GM19395 (cell line): Measurements from ENCODE around the gene RHBDL1.

Source experiments
- ATAC-seq: cut with Tn5 transposase; IDR thresholded peaks from one replicate; pipeline ENCODE4 v1.9.1; 2021; ENCODE audit warnings: mild to moderate bottlenecking, moderate library complexity; ENCODE audit not compliant: unreplicated experiment

RHBDL1 gene

DNA sequence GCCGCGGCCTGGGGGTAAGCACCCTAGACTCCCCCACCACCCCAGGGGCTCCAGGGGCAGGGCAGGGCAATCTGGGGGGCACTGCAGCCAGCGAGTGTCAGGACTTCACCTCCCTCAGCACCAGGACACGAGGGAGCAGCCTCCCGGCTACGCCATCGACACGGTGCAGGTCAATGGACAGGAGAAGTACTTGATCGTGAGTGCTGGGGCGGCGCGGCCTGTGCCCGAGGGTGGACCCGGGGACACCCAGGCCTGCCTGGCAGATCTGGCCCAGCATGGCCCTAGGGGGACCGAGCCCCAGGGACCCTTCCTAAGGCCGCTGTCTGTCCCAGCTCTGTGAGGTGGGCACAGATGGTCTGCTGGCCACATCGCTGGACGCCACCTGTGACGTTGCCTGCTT is 3.1 kb upstream of the RHBDL1 start:
- ATAC-seq, result no peak

DNA sequence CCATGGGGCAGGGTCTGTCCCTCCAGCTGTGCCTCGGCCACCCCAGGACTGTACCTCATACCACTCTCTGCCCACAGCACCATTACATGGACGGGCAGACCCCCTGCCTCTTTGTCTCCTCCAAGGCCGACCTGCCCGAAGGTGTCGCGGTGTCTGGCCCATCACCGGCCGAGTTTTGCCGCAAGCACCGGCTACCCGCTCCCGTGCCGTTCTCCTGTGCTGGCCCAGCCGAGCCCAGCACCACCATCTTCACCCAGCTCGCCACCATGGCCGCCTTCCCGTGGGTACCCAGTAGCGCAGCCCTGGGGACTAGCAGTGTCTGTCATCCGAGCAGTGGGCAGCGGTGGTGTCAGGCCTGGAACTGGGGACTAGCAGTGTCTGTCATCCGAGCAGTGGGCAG is 2.6 kb upstream of the RHBDL1 start:
- no peak for ATAC-seq

DNA sequence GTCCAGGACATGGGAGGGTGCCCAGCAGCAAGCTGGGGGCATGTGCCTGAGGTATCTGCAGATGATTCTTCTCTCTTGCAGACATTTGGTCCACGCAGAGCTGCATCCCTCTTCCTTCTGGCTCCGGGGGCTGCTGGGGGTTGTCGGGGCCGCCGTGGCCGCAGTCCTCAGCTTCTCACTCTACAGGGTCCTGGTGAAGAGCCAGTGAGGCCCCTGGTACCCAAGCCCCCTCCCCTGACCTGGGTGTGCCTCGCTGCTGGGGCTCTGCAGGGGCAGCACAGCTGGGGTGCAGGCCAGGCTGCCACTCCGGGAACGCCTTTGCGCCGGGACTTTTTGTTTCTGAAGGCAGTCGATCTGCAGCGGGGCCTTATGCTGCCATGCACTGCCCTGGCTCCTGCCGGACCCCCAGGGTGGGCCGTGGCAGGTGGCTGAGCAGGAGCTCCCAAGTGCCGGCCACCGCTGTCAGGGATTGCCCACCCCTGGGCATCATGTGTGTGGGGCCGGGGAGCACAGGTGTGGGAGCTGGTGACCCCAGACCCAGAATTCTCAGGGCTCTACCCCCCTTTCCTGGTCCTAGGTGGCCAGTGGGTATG is 2.0 kb upstream of the RHBDL1 start:
- no peak for ATAC-seq

DNA sequence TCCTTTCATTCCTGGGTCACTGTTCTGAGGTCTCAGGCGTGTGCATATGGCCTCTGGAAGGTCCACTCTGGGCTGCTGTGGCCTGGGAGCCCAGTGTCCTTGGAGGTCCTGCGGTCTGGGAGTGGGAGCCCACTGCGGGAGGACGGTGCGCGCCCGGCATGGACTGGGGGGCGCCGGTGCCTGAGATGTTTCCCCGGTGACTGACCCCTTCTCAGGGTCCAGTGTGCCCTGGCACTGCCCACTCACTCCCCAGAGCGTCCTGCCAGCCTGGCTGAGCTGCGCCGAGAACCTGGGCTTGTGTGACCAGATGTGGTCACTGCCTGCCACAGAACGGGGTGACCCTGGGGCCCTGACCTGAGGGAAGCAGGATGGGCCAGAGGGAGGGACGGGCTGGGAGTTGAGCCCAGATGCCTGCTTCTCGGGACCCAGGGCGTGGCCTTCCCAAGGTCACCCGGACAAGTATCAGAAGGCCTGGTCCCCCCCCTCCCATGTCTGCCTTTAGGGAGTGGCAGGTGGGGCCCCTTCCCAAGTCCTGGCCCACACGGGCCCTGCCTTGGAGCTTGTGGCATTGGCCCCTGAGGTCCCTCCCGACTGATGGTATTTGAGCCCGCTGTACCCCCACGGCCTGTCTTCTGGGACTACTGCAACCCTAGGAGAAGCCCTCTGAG is 1.1 kb upstream of the RHBDL1 start:
- no peak for ATAC-seq

DNA sequence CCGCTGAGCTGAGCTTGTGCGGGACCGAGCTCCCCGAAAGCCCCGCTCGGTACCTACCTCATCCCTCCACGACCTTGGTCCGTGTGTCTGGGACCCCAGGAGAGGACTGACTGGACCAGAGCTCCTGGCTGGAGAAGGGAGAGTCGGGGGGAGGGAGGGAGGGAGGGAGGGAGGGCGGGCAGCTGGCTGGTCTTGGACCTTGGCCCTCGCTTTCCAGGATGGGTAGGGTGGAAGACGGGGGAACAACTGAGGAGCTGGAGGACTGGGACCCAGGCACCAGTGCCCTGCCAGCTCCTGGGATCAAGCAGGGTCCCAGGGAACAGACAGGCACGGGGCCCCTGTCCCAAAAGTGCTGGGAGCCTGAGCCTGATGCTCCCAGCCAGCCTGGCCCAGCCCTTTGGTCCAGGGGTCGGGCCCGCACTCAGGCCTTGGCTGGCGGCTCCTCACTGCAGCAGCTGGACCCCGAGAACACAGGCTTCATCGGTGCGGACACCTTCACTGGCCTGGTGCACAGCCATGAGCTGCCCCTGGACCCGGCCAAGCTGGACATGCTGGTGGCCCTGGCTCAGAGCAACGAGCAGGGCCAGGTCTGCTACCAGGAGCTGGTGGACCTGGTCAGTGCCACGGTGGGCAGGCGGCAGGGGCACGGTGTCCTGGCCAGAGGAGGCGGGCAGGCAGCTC is 553 bp downstream of the RHBDL1 start:
- no peak for ATAC-seq

DNA sequence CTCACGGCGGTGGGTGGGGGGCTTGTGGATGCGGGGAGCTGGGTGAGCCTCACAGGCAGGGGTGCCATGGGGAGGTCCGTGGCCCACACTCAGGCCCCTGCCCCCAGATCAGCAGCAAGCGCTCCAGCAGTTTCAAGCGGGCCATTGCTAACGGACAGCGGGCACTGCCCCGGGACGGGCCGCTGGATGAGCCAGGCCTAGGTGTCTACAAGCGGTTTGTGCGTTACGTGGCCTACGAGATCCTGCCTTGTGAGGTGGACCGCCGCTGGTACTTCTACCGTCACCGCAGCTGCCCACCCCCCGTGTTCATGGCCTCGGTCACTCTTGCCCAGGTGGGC is 1.1 kb downstream of the RHBDL1 start:
- ATAC-seq, result no peak

DNA sequence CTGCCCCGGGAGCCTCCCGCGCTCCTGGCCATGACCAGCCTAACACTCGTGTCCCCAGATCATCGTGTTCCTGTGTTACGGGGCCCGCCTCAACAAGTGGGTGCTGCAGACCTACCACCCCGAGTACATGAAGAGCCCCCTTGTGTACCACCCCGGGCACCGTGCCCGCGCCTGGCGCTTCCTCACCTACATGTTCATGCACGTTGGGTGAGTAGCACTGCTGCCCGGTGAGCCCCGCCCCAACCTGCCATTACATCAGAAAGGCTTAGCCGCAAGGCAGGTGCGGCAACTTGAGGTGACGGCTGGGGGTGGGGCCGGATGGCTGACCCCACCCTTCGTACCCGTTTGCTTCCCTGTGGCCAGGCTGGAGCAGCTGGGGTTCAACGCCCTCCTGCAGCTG is 1.4 kb downstream of the RHBDL1 start:
- ATAC-seq, result no peak

DNA sequence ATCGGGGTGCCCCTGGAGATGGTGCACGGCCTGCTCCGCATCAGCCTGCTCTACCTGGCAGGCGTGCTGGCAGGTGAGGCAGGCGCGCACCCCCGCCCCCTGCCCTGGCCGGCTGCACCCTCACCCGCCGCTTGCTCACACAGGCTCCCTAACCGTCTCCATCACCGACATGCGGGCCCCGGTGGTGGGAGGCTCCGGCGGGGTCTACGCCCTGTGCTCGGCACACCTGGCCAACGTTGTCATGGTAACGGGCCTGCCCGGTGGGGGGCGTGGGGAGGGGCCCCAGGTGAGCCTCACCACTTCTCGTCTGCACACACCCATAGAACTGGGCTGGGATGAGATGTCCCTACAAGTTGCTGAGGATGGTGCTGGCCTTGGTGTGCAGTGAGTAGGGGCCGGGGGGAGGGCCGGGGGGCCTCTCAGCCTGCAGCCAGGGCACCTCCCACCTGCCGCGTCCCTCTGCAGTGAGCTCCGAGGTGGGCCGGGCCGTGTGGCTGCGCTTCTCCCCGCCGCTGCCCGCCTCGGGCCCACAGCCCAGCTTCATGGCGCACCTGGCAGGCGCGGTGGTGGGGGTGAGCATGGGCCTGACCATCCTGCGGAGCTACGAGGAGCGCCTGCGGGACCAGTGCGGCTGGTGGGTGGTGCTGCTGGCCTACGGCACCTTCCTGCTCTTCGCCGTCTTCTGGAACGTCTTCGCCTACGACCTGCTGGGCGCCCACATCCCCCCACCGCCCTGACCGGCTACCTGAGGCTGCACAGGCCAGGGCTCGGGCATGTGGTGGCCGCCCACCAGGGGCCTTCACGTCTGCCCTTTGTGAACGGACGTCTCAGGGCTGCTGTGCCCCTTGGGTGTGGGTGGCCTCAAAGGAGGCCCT is 2.1 kb downstream of the RHBDL1 start:
- no peak for ATAC-seq

DNA sequence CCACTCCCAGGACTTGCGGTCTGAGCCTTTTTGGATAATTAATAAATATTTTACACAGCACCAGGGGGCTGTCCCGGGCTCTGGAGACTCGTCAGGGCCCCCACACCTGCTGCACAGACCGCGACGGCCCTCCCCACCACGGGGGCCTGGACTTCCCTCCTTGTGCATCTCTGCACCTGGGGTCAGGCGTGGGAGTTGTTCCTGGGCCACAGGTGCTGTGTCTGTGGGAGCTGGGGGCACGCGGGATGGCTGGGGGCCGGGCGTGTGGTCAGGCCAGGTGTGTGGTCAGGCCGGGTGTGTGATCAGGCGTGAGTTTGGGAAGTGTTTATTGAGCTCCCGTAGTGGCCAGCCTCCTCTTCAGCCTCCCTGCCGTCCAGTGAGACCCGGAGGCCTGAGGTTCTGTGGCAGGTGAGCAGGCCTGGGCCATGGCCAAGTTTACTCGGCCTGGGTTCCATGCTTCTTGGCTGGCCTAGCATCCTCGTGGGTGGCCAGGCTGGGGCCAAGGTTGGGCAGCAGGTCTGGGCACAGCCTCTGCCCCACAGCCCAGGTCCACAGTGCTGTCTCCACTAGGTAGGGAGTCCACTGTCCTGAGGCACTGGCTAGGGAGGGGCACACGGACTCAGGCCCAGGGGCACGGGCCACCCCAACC is 2.9 kb downstream of the RHBDL1 start:
- no peak for ATAC-seq

DNA sequence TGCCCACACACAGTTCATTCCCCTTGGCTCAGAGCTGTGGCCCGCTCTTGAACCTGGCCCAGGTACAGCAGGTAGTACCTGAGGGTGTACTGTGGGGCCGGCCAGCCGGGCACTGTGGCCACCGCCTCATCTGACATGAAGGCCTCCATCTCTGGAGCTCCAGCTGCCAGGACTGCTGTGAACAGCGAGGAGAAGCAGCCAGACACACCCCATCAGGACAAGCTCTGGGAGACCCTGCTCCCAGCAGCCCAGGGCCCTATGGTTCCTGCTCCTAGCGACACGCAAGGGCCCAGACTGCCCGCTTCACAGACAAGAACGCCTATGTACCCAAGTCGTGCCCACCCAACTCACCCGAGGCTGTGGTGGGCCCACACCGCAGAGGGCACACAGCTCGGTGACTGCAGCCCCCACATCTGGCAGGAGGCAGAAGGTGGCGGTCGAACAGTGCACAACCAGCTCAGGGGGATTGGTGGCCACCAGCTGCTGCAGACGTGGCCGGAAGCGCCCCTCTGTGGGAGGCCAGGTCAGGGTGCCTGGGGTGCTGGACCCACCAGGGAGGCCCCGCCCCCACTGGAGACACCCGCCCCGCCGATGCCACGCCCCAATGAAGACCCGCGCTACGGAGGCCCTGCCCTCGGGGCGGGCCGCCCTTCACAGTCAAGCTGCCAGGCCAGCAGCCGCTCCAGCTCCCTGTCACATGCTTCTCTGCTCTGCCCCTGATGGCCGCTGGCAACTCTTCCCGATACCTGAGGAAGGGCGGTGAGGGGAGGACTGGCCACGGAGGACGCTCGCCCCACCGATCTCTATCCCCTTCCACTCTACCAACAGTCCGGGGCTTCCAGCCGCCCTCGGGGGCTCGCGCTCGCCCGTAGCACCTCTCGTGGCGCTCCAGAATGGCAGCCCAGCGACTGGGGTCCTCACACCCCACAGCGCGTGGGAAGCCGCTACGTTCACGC is 3.7 kb downstream of the RHBDL1 start:
- no peak for ATAC-seq

DNA sequence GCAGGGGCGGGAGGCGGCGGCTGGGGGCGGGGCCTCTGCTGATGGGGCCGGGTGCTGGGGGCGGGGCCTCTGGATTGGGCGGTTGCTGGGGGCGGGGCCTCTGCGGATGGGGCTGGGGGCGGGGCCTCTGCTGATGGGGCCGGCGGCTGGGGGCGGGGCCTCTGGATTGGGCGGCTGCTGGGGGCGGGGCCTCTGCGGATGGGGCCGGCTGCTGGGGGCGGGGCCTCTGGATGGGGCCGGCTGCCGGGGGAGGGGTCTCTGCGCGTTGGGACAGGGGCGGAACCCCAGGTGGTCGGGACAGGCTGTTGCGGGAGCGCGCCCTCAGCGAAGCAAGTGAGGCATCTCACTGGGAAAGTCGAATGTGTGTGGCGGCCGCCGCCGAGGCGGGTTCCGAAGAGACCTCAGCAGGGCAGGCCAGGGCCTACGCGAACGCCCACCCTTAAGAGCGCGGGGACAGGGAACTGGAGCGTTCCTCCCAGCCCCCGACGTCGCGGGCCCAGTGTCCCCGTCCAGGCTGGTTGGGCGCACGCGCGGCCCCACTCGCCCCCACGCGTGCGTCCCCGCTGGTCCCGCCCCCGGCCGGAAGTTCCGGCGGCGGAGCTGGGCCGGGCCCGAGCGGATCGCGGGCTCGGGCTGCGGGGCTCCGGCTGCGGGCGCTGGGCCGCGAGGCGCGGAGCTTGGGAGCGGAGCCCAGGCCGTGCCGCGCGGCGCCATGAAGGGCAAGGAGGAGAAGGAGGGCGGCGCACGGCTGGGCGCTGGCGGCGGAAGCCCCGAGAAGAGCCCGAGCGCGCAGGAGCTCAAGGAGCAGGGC is 4.5 kb downstream of the RHBDL1 start, which contains the start of gene STUB1:
Gene STUB1, plus strand, starts transcription at position 597 of the 811 bp plus-strand sequence. Its CDS starts 116 bp downstream, at position 713.
- peak; percentile 31 for ATAC-seq

DNA sequence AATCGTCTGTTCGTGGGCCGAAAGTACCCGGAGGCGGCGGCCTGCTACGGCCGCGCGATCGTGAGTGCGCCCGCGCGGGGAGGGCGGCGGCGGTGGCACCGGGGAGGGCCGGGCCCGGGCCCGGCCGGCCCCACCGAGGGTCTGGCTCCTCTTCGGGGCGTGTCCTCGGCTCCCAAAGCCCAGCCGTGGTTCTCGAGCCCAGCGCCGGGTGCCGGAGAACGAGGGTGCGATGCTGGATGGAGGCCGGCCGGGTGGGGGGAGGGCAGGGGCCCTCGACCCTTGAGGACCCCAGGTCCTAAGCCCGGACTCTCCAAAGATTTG is 5.1 kb downstream of the RHBDL1 start:
- ATAC-seq, result no peak

DNA sequence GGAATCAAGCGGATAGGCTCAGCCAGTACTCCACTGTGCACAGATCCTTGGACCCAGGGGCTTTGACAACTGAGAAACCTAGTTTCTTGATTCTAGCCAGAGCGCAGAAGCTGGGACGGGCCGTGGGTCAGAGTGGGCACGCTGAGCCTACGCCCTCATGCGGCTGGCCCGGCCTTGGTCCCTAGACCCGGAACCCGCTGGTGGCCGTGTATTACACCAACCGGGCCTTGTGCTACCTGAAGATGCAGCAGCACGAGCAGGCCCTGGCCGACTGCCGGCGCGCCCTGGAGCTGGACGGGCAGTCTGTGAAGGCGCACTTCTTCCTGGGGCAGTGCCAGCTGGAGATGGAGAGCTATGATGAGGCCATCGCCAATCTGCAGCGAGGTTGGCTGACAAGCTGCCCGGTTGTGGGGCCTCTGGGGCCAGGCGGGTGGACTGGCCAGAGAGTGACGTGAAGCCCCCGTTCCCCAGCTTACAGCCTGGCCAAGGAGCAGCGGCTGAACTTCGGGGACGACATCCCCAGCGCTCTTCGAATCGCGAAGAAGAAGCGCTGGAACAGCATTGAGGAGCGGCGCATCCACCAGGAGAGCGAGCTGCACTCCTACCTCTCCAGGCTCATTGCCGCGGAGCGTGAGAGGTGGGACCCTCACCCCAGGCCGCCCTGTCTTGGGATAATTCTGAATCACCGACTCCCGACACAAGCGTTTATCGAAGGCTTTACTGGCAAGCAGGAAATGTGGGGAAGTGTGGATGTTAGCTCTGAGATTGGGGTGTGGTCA is 5.7 kb downstream of the RHBDL1 start:
- no peak for ATAC-seq

DNA sequence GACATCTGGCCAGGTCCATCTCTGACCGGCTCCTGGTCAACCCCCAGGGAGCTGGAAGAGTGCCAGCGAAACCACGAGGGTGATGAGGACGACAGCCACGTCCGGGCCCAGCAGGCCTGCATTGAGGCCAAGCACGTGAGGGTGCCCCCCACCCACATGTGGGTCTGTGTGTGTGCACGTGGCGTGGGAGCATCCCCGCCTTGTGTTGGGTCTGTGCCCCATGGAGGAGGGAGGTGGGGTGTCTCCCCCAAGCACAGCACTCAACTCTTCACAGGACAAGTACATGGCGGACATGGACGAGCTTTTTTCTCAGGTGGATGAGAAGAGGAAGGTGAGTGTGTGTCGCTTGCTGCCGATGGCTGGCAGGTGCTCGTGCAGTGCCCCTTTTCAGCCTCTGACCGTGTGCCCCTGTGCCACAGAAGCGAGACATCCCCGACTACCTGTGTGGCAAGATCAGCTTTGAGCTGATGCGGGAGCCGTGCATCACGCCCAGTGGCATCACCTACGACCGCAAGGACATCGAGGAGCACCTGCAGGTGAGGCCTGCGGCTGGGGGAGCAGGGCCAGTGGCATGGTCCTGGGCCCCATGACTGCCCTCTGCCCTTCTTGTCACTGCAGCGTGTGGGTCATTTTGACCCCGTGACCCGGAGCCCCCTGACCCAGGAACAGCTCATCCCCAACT is 6.4 kb downstream of the RHBDL1 start:
- no peak for ATAC-seq

DNA sequence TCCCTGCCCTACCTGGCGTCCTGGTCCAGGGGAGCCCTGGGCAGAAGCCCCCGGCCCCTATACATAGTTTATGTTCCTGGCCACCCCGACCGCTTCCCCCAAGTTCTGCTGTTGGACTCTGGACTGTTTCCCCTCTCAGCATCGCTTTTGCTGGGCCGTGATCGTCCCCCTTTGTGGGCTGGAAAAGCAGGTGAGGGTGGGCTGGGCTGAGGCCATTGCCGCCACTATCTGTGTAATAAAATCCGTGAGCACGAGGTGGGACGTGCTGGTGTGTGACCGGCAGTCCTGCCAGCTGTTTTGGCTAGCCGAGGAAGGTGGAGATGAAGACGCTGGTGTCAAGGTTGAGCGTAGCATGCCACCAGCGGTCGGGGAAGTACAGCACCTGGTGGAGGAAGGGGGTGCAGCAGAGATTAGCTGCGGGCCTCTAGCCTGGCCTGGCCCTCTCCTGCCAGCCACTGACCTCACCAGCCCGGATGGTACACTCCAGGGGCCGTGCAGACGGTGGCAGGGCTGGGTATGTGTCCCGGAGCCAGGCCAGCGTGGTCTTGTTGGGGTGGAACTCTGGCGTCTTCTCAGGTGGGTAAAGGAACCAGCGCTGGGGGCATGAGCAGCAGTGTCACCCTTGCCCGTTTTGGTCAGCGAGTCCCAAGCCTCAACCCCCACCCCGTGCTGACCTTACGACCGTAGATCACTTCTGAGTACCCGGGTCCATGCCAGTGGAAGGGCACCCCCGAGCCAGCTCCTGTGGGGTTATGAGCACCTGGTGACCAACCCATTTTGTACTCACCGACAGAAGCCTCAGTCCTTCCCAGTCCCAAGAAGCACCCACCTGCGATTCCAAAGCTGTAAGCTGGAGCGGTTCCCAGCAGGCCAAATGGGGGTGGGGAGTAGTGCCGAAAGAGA is 7.3 kb downstream of the RHBDL1 start:
- no peak for ATAC-seq

DNA sequence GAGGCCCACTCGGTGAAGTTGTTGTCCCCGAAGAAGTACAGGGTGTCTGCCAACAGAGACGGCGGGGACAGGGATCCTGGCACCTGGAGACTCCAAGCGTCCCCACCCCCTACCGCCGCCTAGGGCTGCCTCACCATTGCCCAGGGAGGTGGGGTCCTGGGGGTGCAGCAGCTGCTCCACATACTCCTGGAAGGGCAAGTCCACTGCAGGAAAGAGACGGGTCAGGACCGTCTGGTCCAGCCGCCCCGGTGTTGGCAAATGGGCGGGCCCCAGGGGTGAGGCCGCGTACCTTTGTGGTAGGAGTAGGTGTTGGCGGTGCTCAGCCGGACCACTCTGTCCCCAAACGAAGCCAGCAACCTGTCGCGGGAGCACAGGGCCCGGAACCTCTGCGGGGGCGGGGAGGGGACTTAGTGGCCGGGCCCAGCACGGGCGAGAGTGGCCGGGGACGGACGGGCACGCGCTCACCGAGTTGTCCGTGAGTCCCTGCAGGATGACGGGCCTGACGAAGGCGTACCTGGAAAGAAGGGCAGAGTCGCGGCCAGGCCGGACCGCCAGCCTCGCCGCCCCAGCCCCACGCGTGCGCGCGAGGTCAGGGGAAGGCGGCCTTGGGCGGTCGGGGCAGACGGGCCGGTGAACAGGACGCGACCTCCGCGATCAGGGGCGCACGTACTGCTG is 8.1 kb downstream of the RHBDL1 start:
- ATAC-seq, result no peak
